ENCODE measurements around the gene KRTAP10-6.

The KRTAP10-6 gene

GRCh38 chr21:44548922-44549321 is 43.4 kb downstream of the KRTAP10-6 start:
- Histone ChIP-seq H3K27me3 (ENCODE audit: insufficient read depth, poor library complexity, severe bottlenecking) (peaks cover 7% of the 10 kb centered on the region), H3K4me3 (replicated peaks; ENCODE audit: insufficient read depth, low read length) (no peak overlapping the region), H3K27ac (replicated peaks) (no peak overlapping the region)
- TF ChIP-seq POLR2AphosphoS5 (IDR thresholded peaks at IDR 0.05; ENCODE audit: low read depth) (no peak), GABPA (IDR thresholded peaks at IDR 0.05; ENCODE audit: low read depth) (no peak), SPI1 (IDR thresholded peaks at IDR 0.05; ENCODE audit: borderline replicate concordance, low read depth) (no peak)
- TF ChIP-seq, protein P1, sequence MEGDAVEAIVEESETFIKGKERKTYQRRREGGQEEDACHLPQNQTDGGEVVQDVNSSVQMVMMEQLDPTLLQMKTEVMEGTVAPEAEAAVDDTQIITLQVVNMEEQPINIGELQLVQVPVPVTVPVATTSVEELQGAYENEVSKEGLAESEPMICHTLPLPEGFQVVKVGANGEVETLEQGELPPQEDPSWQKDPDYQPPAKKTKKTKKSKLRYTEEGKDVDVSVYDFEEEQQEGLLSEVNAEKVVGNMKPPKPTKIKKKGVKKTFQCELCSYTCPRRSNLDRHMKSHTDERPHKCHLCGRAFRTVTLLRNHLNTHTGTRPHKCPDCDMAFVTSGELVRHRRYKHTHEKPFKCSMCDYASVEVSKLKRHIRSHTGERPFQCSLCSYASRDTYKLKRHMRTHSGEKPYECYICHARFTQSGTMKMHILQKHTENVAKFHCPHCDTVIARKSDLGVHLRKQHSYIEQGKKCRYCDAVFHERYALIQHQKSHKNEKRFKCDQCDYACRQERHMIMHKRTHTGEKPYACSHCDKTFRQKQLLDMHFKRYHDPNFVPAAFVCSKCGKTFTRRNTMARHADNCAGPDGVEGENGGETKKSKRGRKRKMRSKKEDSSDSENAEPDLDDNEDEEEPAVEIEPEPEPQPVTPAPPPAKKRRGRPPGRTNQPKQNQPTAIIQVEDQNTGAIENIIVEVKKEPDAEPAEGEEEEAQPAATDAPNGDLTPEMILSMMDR (IDR thresholded peaks at IDR 0.05; ENCODE audit: insufficient read depth, low read length) = no peak
- TF ChIP-seq, protein P2, sequence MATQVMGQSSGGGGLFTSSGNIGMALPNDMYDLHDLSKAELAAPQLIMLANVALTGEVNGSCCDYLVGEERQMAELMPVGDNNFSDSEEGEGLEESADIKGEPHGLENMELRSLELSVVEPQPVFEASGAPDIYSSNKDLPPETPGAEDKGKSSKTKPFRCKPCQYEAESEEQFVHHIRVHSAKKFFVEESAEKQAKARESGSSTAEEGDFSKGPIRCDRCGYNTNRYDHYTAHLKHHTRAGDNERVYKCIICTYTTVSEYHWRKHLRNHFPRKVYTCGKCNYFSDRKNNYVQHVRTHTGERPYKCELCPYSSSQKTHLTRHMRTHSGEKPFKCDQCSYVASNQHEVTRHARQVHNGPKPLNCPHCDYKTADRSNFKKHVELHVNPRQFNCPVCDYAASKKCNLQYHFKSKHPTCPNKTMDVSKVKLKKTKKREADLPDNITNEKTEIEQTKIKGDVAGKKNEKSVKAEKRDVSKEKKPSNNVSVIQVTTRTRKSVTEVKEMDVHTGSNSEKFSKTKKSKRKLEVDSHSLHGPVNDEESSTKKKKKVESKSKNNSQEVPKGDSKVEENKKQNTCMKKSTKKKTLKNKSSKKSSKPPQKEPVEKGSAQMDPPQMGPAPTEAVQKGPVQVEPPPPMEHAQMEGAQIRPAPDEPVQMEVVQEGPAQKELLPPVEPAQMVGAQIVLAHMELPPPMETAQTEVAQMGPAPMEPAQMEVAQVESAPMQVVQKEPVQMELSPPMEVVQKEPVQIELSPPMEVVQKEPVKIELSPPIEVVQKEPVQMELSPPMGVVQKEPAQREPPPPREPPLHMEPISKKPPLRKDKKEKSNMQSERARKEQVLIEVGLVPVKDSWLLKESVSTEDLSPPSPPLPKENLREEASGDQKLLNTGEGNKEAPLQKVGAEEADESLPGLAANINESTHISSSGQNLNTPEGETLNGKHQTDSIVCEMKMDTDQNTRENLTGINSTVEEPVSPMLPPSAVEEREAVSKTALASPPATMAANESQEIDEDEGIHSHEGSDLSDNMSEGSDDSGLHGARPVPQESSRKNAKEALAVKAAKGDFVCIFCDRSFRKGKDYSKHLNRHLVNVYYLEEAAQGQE (IDR thresholded peaks at IDR 0.05; ENCODE audit: insufficient replicate concordance, low read depth) = no peak
- DNase-seq (ENCODE audit: low read depth in 1 of 2, low spot score in 1 of 2) = no peak

GRCh38 chr21:44548381-44548780 is 43.9 kb downstream of the KRTAP10-6 start:
- DNase-seq (ENCODE audit: low read depth in 1 of 2, low spot score in 1 of 2) = no peak
- Histone ChIP-seq H3K27me3 (ENCODE audit: insufficient read depth, poor library complexity, severe bottlenecking) (peaks cover 5% of the 10 kb centered on the region), H3K4me3 (replicated peaks; ENCODE audit: insufficient read depth, low read length) (no peak overlapping the region), H3K27ac (replicated peaks) (no peak overlapping the region)
- TF ChIP-seq POLR2AphosphoS5 (IDR thresholded peaks at IDR 0.05; ENCODE audit: low read depth) (no peak), GABPA (IDR thresholded peaks at IDR 0.05; ENCODE audit: low read depth) (no peak), SPI1 (IDR thresholded peaks at IDR 0.05; ENCODE audit: borderline replicate concordance, low read depth) (no peak)
- TF ChIP-seq, protein P1 (IDR thresholded peaks at IDR 0.05; ENCODE audit: insufficient read depth, low read length) = no peak
- TF ChIP-seq, protein P2 (IDR thresholded peaks at IDR 0.05; ENCODE audit: insufficient replicate concordance, low read depth) = no peak

- H3K27me3 ChIP-seq (ENCODE audit: insufficient read depth, poor library complexity, severe bottlenecking) = peaks cover 5% of the 10 kb centered on the region
- DNase-seq (ENCODE audit: low read depth in 1 of 2, low spot score in 1 of 2) = no peak
- H3K27ac ChIP-seq (replicated peaks) = no peak overlapping the region
- TF ChIP-seq, protein P1 (IDR thresholded peaks at IDR 0.05; ENCODE audit: insufficient read depth, low read length) = no peak
- TF ChIP-seq GABPA (IDR thresholded peaks at IDR 0.05; ENCODE audit: low read depth) (no peak), SPI1 (IDR thresholded peaks at IDR 0.05; ENCODE audit: borderline replicate concordance, low read depth) (no peak), POLR2AphosphoS5 (IDR thresholded peaks at IDR 0.05; ENCODE audit: low read depth) (no peak)
- TF ChIP-seq, protein P2 (IDR thresholded peaks at IDR 0.05; ENCODE audit: insufficient replicate concordance, low read depth) = no peak
- H3K4me3 ChIP-seq (replicated peaks; ENCODE audit: insufficient read depth, low read length) = no peak overlapping the region
These were observed 44.5 kb downstream of the KRTAP10-6 start for GRCh38 chr21:44547656-44548331.

Data from HL-60 (cell line).